H9 (cell line): ENCODE results near the gene CCDC116. TPM values are rescaled to one million over a fixed set of nuclear protein-coding genes. Genes with fewer than 3 reads are reported as not detected.

ENCODE experiments used
- DNase-seq: peaks from one replicate; pipeline ENCODE4 v3.0.0-alpha.2; 2017
- H2AFZ ChIP-seq: one replicate; pipeline ENCODE4 v1.6.1; 2013; ENCODE audit warnings: mild to moderate bottlenecking, low read length, control low read depth, moderate library complexity
- H2AK5ac ChIP-seq: 2 replicates; pipeline ENCODE4 v1.6.1; 2013; ENCODE audit warnings: low read length, control low read depth, mixed read lengths; ENCODE audit not compliant: insufficient read length
- H2BK120ac ChIP-seq: one replicate; pipeline ENCODE4 v1.6.1; 2013; ENCODE audit warnings: low read depth, mild to moderate bottlenecking, low read length, control low read depth, inconsistent platforms; ENCODE audit not compliant: poor library complexity, severe bottlenecking
- H2BK12ac ChIP-seq: 2 replicates; pipeline ENCODE4 v1.6.1; 2013; ENCODE audit warnings: low read length, control low read depth, mixed read lengths, low read depth; ENCODE audit not compliant: insufficient read length
- H2BK15ac ChIP-seq: 2 replicates; pipeline ENCODE4 v1.6.1; 2013; ENCODE audit warnings: low read depth, low read length, control low read depth
- H2BK20ac ChIP-seq: one replicate; pipeline ENCODE4 v1.6.1; 2013; ENCODE audit warnings: low read depth, mild to moderate bottlenecking, low read length, control low read depth, inconsistent platforms; ENCODE audit not compliant: poor library complexity, severe bottlenecking
- H2BK5ac ChIP-seq: 2 replicates; pipeline ENCODE4 v1.6.1; 2013; ENCODE audit warnings: low read length, control low read depth, mixed read lengths; ENCODE audit not compliant: insufficient read length
- H3K14ac ChIP-seq: 2 replicates; pipeline ENCODE4 v1.6.1; 2013; ENCODE audit warnings: low read length, control low read depth; ENCODE audit not compliant: insufficient read depth
- H3K18ac ChIP-seq: 2 replicates; pipeline ENCODE4 v1.6.1; 2013; ENCODE audit warnings: low read depth, mild to moderate bottlenecking, mixed read lengths, low read length, control low read depth; ENCODE audit not compliant: insufficient read length
- H3K23ac ChIP-seq: 2 replicates; pipeline ENCODE4 v1.6.1; 2013; ENCODE audit warnings: low read length, control low read depth, mixed read lengths, low read depth; ENCODE audit not compliant: insufficient read length
- H3K23me2 ChIP-seq: 2 replicates; pipeline ENCODE4 v1.6.1; 2013; ENCODE audit warnings: low read depth, mild to moderate bottlenecking, mixed read lengths, low read length, control low read depth; ENCODE audit not compliant: insufficient read length, poor library complexity, severe bottlenecking
- H3K27ac ChIP-seq: 2 replicates; pipeline ENCODE4 v1.5.1; 2013; ENCODE audit warnings: low read length, control low read depth, mixed read lengths, low read depth; ENCODE audit not compliant: insufficient read length
- H3K27me3 ChIP-seq: 2 replicates; pipeline ENCODE4 v1.6.1; 2013; ENCODE audit warnings: low read length, control low read depth, inconsistent platforms; ENCODE audit not compliant: insufficient read depth
- H3K4ac ChIP-seq: 2 replicates; pipeline ENCODE4 v1.6.1; 2013; ENCODE audit warnings: low read depth, mild to moderate bottlenecking, control low read depth, inconsistent platforms, low read length, moderate library complexity
- H3K4me1 ChIP-seq: 2 replicates; pipeline ENCODE4 v1.6.1; 2013; ENCODE audit warnings: low read length, control low read depth, inconsistent platforms; ENCODE audit not compliant: insufficient read depth
- H3K4me2 ChIP-seq: 2 replicates; pipeline ENCODE4 v1.6.1; 2013; ENCODE audit warnings: low read length, control low read depth, mixed read lengths; ENCODE audit not compliant: insufficient read length, insufficient read depth
- H3K56ac ChIP-seq: 2 replicates; pipeline ENCODE4 v1.6.1; 2013; ENCODE audit warnings: low read depth, mild to moderate bottlenecking, mixed read lengths, low read length, control low read depth; ENCODE audit not compliant: insufficient read length
- H3K79me1 ChIP-seq: 2 replicates; pipeline ENCODE4 v1.6.1; 2013; ENCODE audit warnings: low read depth, mild to moderate bottlenecking, moderate library complexity, low read length, control low read depth, inconsistent platforms; ENCODE audit not compliant: insufficient read depth, poor library complexity, severe bottlenecking
- H3K79me2 ChIP-seq: 2 replicates; pipeline ENCODE4 v1.6.1; 2013; ENCODE audit warnings: low read length, control low read depth, inconsistent platforms; ENCODE audit not compliant: insufficient read depth
- H3K9ac ChIP-seq: 2 replicates; pipeline ENCODE4 v1.6.1; 2013; ENCODE audit warnings: low read length, control low read depth, mixed read lengths; ENCODE audit not compliant: insufficient read length; ENCODE audit errors: extremely low read depth
- H3K9me3 ChIP-seq: one replicate; pipeline ENCODE4 v1.6.1; 2013; ENCODE audit warnings: low read depth, low read length, inconsistent platforms; ENCODE audit not compliant: control insufficient read depth
- H3T11ph ChIP-seq: one replicate; pipeline ENCODE4 v1.6.1; 2013; ENCODE audit warnings: mild to moderate bottlenecking, low read length, control low read depth, inconsistent platforms
- H4K20me1 ChIP-seq: one replicate; pipeline ENCODE4 v1.6.1; 2013; ENCODE audit not compliant: control insufficient read depth, insufficient read length, insufficient read depth
- H4K5ac ChIP-seq: 2 replicates; pipeline ENCODE4 v1.6.1; 2013; ENCODE audit warnings: low read depth, mild to moderate bottlenecking, mixed read lengths, low read length, control low read depth; ENCODE audit not compliant: insufficient read length
- H4K8ac ChIP-seq: replicated peaks from 2 replicates; pipeline ENCODE4 v1.6.1; 2013; ENCODE audit warnings: low read length, control low read depth, mixed read lengths, low read depth; ENCODE audit not compliant: insufficient read length
- H4K91ac ChIP-seq: 2 replicates; pipeline ENCODE4 v1.6.1; 2013; ENCODE audit warnings: low read depth, mild to moderate bottlenecking, moderate library complexity, mixed read lengths, low read length, control low read depth; ENCODE audit not compliant: insufficient read length
- H3K27ac Mint-ChIP-seq, 3 experiments: 2 replicates in 2 of 3; 3 replicates in 1 of 3; pipeline ENCODE4 v1.8.0; 2020 to 2021; ENCODE audit warnings: mixed read lengths in 3 of 3, mild to moderate bottlenecking in 1 of 3, moderate library complexity in 1 of 3
- H3K27me3 Mint-ChIP-seq: 2 replicates; pipeline ENCODE4 v1.8.0; 2021; ENCODE audit warnings: low read depth, mild to moderate bottlenecking, moderate library complexity, mixed read lengths
- H3K36me3 Mint-ChIP-seq, 3 experiments: 2 replicates in 2 of 3; 3 replicates in 1 of 3; pipeline ENCODE4 v1.8.0; 2020 to 2021; ENCODE audit warnings: low read depth in 3 of 3, mixed read lengths in 3 of 3; ENCODE audit not compliant: insufficient read depth in 1 of 3
- H3K4me1 Mint-ChIP-seq, 2 experiments: 2 replicates each; pipeline ENCODE4 v1.8.0; 2020; ENCODE audit warnings: mixed read lengths in 2 of 2
- H3K4me3 Mint-ChIP-seq, 2 experiments: 2 replicates in 1 of 2; 3 replicates in 1 of 2; pipeline ENCODE4 v1.8.0; 2020 to 2021; ENCODE audit warnings: mild to moderate bottlenecking in 2 of 2, mixed read lengths in 2 of 2, moderate library complexity in 1 of 2
- H3K9me3 Mint-ChIP-seq, 2 experiments: 2 replicates in 1 of 2; 3 replicates in 1 of 2; pipeline ENCODE4 v1.8.0; 2020; ENCODE audit warnings: mild to moderate bottlenecking in 2 of 2, mixed read lengths in 2 of 2, moderate library complexity in 1 of 2
- CTCF ChIP-seq: fragments of 200-600 bp; sonication (generic); conservative IDR thresholded peaks from 3 replicates; pipeline ENCODE4 v1.8.0; 2021; ENCODE audit warnings: antibody characterized with exemption, mild to moderate bottlenecking
- WGBS: extraction: QIAGEN DNeasy Blood & Tissue Kit; methylation state at CpG from one replicate; pipeline ENCODE4 v1.1.7; 2013; ENCODE audit warnings: missing lambda C conversion rate, low lambda C conversion rate, mixed read lengths; ENCODE audit not compliant: insufficient read length; ENCODE audit errors: extremely low coverage; 5-methylcytosine and 5-hydroxymethylcytosine counted together
- total RNA-seq: library from RNA; stranded (reverse); gene quantifications from 2 replicates; pipeline ENCODE4 v1.2.1, GENCODE V29; 2021

Gene CCDC116
- total RNA-seq, 1 experiment from 2014 or later = 0.63 TPM

GRCh38 chr22:21633481-21633880 lies 921 bp downstream of the CCDC116 start:
- no peak overlapping the region for H2AK5ac ChIP-seq
- H3K4me1 ChIP-seq = no peaks in the 10 kb centered on the region
- H3K36me3 Mint-ChIP-seq = peaks cover 0 to 1% (median 0%) of the 10 kb centered on the region in 3 experiments; a peak in 3 of 7 replicates
- H4K8ac ChIP-seq = no peak overlapping the region
- no peak overlapping the region for H2AFZ ChIP-seq
- no peak overlapping the region for H3K18ac ChIP-seq
- peaks cover 5% of the 10 kb centered on the region for H3K23me2 ChIP-seq
- no peaks in the 10 kb centered on the region for H3K79me2 ChIP-seq
- no peak overlapping the region for H3K56ac ChIP-seq
- H3K27ac ChIP-seq = no peak overlapping the region
- H3K27ac Mint-ChIP-seq = no peak overlapping the region
- H2BK15ac ChIP-seq = no peak overlapping the region
- WGBS = no CpG with 5 or more reads among the region's 4 CpGs
- no peak overlapping the region for H2BK20ac ChIP-seq
- no peaks in the 10 kb centered on the region for H3K79me1 ChIP-seq
- no peak overlapping the region for H3K4ac ChIP-seq
- TF ChIP-seq CTCF = no peak
- no peaks in the 10 kb centered on the region for H4K20me1 ChIP-seq
- H3K4me1 Mint-ChIP-seq = 0 out of 4 replicates have a peak, but pooled peaks cover 0 to 2% of the 10 kb centered on the region in 2 experiments
- H4K91ac ChIP-seq = no peak overlapping the region
- no peak overlapping the region for H3K14ac ChIP-seq
- H3K4me3 Mint-ChIP-seq = no peak overlapping the region; a peak in 1 of 5 replicates
- no peak overlapping the region for H2BK5ac ChIP-seq
- no peak overlapping the region for H2BK12ac ChIP-seq
- H3T11ph ChIP-seq = no peak overlapping the region
- no peak for DNase-seq
- no peak overlapping the region for H3K9ac ChIP-seq
- no peaks in the 10 kb centered on the region for H3K9me3 ChIP-seq
- H3K23ac ChIP-seq = no peak overlapping the region
- peaks cover 27% of the 10 kb centered on the region for H3K27me3 Mint-ChIP-seq
- H2BK120ac ChIP-seq = no peak overlapping the region
- H4K5ac ChIP-seq = no peak overlapping the region
- H3K9me3 Mint-ChIP-seq = no peaks in the 10 kb centered on the region; a peak in 1 of 5 replicates
- no peak overlapping the region for H3K4me2 ChIP-seq
- H3K27me3 ChIP-seq = no peaks in the 10 kb centered on the region; the same call in 1 of the 2 replicates
